Measurements from ENCODE around the gene PMS1. TPM values are rescaled to one million over a fixed set of nuclear protein-coding genes. Genes with fewer than 3 reads are reported as not detected.

Gene PMS1
- 17.6 and 19.6 TPM in 2 replicates for total RNA-seq

DNA sequence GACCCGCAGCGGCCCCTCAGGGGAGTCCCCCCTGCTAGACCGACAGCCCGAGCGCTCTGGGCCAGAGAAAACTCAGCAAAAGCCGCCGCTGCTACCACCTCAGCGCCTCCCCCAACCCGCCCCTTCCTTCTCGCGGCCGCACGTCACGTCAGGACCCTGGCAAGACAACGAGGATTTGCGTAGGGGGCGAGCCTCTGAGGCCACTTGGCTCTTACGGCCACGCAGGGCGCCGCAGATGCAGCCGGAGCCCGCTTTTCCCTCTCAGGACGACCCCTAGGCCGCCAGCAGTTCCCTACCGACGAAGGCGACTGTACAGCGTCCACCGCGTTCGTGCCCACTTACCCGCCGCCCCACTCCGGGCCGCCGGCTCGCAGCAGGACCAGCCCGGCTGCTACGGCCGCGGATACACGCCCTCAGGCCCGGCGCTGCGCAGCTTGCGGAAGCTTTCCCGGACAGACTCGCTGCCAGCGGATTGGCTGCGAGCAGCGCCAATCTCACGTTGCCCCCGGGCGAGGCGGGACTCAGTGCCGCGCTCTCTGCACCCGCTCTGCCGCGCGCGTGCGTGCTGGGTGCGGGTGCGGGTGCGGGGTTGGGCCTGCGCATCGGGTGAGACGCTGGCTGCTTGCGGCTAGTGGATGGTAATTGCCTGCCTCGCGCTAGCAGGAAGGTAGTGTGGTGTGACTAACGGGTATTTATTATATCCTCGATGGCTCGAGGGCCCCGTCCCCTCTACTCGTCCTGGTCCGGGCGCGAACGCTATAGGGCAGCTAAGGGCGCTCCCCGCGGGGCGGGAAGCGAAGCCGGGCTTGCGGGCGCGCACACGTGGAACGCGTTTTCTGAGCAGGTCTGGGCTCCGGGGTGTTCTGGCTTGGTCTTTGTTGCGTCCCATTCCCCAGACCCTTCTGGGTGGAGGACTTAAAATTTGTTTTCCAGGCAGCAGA is at the start of gene PMS1, which contains the start of gene ORMDL1:
PMS1 (plus strand) TSS at position 524 of the 941 bp plus-strand sequence. CDS start 7,360 bp downstream, outside the sequence.
ORMDL1 (minus strand) TSS at position 413 of the 941 bp plus-strand sequence. CDS start 1,744 bp downstream, outside the sequence.

DNA sequence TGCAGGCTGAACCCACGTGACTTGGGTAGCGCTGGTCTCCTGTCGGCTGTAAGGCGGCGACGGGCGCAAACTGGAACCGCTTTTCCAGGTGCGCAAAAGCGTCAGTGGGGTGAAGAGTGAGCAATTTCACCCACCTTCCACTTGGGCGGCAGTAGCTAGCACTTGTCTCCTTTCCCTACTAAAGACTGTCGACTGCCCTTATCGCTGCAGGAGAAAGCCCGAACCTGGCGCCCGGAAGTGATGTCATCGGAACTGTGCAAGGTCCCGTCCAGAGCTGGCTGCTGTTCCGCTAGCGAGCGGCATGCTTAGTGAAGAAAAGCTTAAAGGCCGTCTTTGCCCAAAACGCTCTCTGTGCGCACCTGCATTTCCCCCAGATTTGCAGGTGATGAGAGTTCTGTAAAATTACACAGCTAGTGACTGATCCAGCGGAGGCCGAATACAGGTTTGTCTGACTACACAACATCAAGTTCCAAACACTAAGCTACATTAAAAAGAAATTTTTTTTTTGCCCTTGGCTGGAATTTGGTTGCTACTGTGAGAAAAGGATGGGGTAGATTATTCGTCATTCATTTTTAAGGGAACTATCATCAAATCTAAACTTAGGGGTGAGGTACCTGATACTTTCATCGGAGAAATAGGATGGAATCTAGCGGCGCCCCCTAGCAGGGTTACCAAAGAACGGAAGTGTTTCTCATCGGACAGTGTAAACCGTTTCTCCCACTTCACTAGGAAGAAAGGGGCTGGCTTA is 21.5 kb upstream of the PMS1 start, which contains the start of gene OSGEPL1:
OSGEPL1 (minus strand) TSS at position 242 of the 748 bp plus-strand sequence. CDS start 1,152 bp downstream, outside the sequence.

Other genes starting within 250 kb of the PMS1 start
- 1.4 and 1.7 TPM in 2 replicates for gene SLC40A1, start 203.7 kb upstream of the PMS1 start, total RNA-seq
- 38.2 and 46.5 TPM in 2 replicates for gene ASNSD1, start 123.0 kb upstream of the PMS1 start, total RNA-seq
- gene ANKAR, start 109.8 kb upstream of the PMS1 start, total RNA-seq, result 1.7 and 2.4 TPM in 2 replicates
- gene OSGEPL1, start 21.7 kb upstream of the PMS1 start, total RNA-seq, result 6.5 and 17.1 TPM in 2 replicates
- 34.7 and 50.3 TPM in 2 replicates for gene ORMDL1, start 111 bp upstream of the PMS1 start, total RNA-seq

Measured in tracheal epithelial cell (primary cell).